SKM-1 (cell line): ENCODE results near the gene GSTM2.
"Not testable (repeated sequence)": the region's sequence is repeated elsewhere in the genome, so short reads cannot be mapped to it uniquely, and the experiment has no call there.

Experiments
- DNase-seq: peaks from one replicate; lab custom pipeline; 2025; ENCODE audit not compliant: unreplicated experiment; lab: John Stamatoyannopoulos, UW

Gene GSTM2

GRCh38 chr1:109643385-109644230, 24.2 kb upstream of the GSTM2 start:
- DNase-seq = peak; percentile 57

GRCh38 chr1:109644670-109645069, 23.2 kb upstream of the GSTM2 start:
- no peak for DNase-seq

- no peak for DNase-seq
These were observed 18.4 kb upstream of the GSTM2 start for GRCh38 chr1:109649491-109649914.

GRCh38 chr1:109650609-109651008, 17.2 kb upstream of the GSTM2 start:
- no peak for DNase-seq

GRCh38 chr1:109652402-109652801, 15.5 kb upstream of the GSTM2 start:
- DNase-seq = no peak

- no peak for DNase-seq
These were observed 14.6 kb upstream of the GSTM2 start for GRCh38 chr1:109653306-109653705.

- no peak for DNase-seq
These were observed 13.3 kb upstream of the GSTM2 start for GRCh38 chr1:109654519-109654918.

- peak; percentile 44 for DNase-seq
These were observed 12.0 kb upstream of the GSTM2 start, which contains the start of gene GSTM4 for GRCh38 chr1:109655615-109656519. Gene GSTM4, plus strand, starts transcription at chr1:109656099. Its CDS starts 291 bp downstream, at chr1:109656390.

GRCh38 chr1:109657395-109657794, 10.5 kb upstream of the GSTM2 start:
- no peak for DNase-seq

GRCh38 chr1:109657970-109658369, 9.9 kb upstream of the GSTM2 start:
- DNase-seq = no peak

- no peak for DNase-seq
These were observed 9.3 kb upstream of the GSTM2 start for GRCh38 chr1:109658533-109659042.

- DNase-seq = no peak
These were observed 8.7 kb upstream of the GSTM2 start for GRCh38 chr1:109659145-109659544.

GRCh38 chr1:109659997-109660690, 7.7 kb upstream of the GSTM2 start:
- DNase-seq = peak; percentile 19

GRCh38 chr1:109660691-109661026, 7.2 kb upstream of the GSTM2 start:
- peak; percentile 24 for DNase-seq

- DNase-seq = no peak
These were observed 6.5 kb upstream of the GSTM2 start for GRCh38 chr1:109661391-109661790.

GRCh38 chr1:109664671-109665070, 3.2 kb upstream of the GSTM2 start:
- no peak for DNase-seq

GRCh38 chr1:109668123-109668775, 392 bp downstream of the GSTM2 start:
- DNase-seq = no peak

GRCh38 chr1:109669246-109669948, 1.5 kb downstream of the GSTM2 start:
- no peak for DNase-seq

GRCh38 chr1:109669949-109670302, 2.1 kb downstream of the GSTM2 start:
- DNase-seq = not testable (repeated sequence)

GRCh38 chr1:109671067-109671466, 3.2 kb downstream of the GSTM2 start:
- no peak for DNase-seq
